HepG2 (cell line): ENCODE results near the gene RAB24.

Experiments
- ISL2 ChIP-seq: sonication (generic); formaldehyde crosslinking; IDR thresholded peaks from 2 replicates; pipeline ENCODE4 v1.5.0; 2020; ENCODE audit warnings: missing genetic modification reagents
- NFE2 ChIP-seq: sonication (generic); formaldehyde crosslinking; IDR thresholded peaks from 2 replicates; pipeline ENCODE4 v1.4.0; 2020; ENCODE audit warnings: missing genetic modification reagents
- RXRA ChIP-seq: sonication (generic); formaldehyde crosslinking; IDR thresholded peaks from 2 replicates; pipeline ENCODE4 v1.5.1; 2020; ENCODE audit warnings: missing genetic modification reagents
- SCMH1 ChIP-seq: sonication (generic); formaldehyde crosslinking; IDR thresholded peaks from 2 replicates; pipeline ENCODE4 v1.9.0; 2021; ENCODE audit warnings: missing genetic modification reagents, mild to moderate bottlenecking, borderline replicate concordance
- SRY ChIP-seq: sonication (generic); formaldehyde crosslinking; IDR thresholded peaks from 2 replicates; pipeline ENCODE4 v1.8.0; 2022; ENCODE audit warnings: mild to moderate bottlenecking, missing genetic modification reagents
- ZMYM2 ChIP-seq: sonication (generic); formaldehyde crosslinking; IDR thresholded peaks from 2 replicates; pipeline ENCODE4 v1.8.0; 2022; ENCODE audit warnings: mild to moderate bottlenecking, missing genetic modification reagents
- ZNF101 ChIP-seq: sonication (generic); formaldehyde crosslinking; IDR thresholded peaks from 2 replicates; pipeline ENCODE4 v1.4.0; 2020; ENCODE audit warnings: mild to moderate bottlenecking, low read depth, missing genetic modification reagents, borderline replicate concordance
- TF ChIP-seq, protein P1 (sequence below): sonication (generic); formaldehyde crosslinking; IDR thresholded peaks from 2 replicates; pipeline ENCODE4 v1.5.1; 2020; ENCODE audit warnings: mild to moderate bottlenecking, missing genetic modification reagents, moderate library complexity

DNA sequence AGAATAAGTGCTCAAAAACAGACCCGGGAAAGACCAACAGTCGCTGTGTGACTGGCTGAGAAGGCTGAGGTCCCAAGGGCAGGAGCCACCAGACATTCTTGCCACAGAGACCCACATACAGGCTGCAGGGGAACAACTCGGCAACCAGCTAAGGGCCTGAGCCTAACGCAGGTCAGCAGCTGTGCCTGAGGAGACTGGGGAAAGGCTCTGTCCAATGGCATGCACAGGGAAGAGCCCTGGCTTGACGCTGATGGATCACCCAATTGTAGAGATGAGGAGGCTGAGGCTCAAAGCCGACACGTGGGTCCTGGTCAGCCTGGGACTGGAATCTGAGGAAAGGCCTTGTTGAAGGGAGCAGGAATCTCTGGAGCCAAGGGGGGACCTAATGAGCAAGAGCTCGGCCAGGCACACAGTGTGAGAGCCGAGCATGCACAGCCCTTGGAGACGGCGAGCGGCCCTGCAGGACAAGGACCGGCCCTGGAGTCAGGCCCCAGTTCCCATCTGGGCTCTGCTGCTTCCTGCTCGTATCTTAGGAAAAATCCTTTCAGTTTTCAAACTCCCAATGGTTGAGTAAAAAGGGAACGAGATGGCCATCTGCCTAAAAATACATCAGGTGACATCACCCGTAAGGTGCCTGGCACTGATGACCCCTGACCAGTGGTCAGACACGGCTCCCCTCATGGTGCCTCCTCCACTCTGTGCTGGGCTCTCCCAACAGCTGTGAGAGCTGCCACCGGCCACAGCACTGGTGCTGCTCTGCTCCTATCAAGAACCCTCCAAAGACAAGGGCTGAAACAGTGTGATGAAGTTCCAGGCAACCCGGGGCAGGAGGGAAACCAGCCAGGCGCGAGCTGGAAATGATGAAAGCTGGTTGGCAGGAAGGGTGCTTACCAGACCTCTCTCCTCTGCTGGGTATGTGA is 31.5 kb upstream of the RAB24 start:
- TF ChIP-seq SCMH1 (CRISPR knock-in tag), result no peak
- no peak for TF ChIP-seq ISL2 (CRISPR knock-in tag)
- TF ChIP-seq SRY (CRISPR knock-in tag), result no peak
- TF ChIP-seq NFE2 (CRISPR knock-in tag), result no peak
- TF ChIP-seq, protein P1, sequence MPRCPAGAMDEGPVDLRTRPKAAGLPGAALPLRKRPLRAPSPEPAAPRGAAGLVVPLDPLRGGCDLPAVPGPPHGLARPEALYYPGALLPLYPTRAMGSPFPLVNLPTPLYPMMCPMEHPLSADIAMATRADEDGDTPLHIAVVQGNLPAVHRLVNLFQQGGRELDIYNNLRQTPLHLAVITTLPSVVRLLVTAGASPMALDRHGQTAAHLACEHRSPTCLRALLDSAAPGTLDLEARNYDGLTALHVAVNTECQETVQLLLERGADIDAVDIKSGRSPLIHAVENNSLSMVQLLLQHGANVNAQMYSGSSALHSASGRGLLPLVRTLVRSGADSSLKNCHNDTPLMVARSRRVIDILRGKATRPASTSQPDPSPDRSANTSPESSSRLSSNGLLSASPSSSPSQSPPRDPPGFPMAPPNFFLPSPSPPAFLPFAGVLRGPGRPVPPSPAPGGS, result no peak
- TF ChIP-seq ZNF101 (CRISPR knock-in tag), result no peak
- TF ChIP-seq ZMYM2, result no peak
- TF ChIP-seq RXRA (CRISPR knock-in tag), result no peak
